Prostate gland (tissue), 2 donors: ENCODE measurements around the gene GK. TPM values are rescaled to one million over a fixed set of nuclear protein-coding genes. Genes with fewer than 3 reads are reported as not detected.

Source experiments
- DNase-seq: peaks from one replicate; pipeline ENCODE4 v3.0.0-alpha.2; 2019; ENCODE audit warnings: low spot score
- H3K27ac ChIP-seq, 2 donors: fragments of 200-600 bp; sonication (generic); 2 replicates each; pipeline ENCODE4 v1.5.1; 2017 to 2019
- H3K27me3 ChIP-seq: fragments of 200-600 bp; sonication (generic); replicated peaks from 2 replicates; pipeline ENCODE4 v1.5.1; 2019; ENCODE audit not compliant: insufficient read depth
- H3K36me3 ChIP-seq, 2 donors: fragments of 200-600 bp; sonication (generic); 1 replicate in 1 of 2; 2 replicates in 1 of 2; pipeline versions ENCODE4 v1.5.1 to v1.8.1; 2017 to 2019
- H3K4me1 ChIP-seq: fragments of 200-600 bp; sonication (generic); replicated peaks from 2 replicates; pipeline ENCODE4 v1.5.1; 2019
- H3K4me3 ChIP-seq, 2 donors: fragments of 200-600 bp; sonication (generic); 2 replicates each; pipeline ENCODE4 v1.5.1; 2017 to 2019
- H3K9me3 ChIP-seq: fragments of 200-600 bp; sonication (generic); 2 replicates; pipeline ENCODE4 v1.5.1; 2017
- CTCF ChIP-seq, 4 experiments: fragments of 200-600 bp in 2 of 4; fragments of 450-650 bp in 2 of 4; sonication (generic) in 2 of 4; IDR thresholded peaks; 1 replicate in 3 of 4; 2 replicates in 1 of 4; pipeline ENCODE4 v1.5.1; 2016 to 2019; ENCODE audit warnings: antibody characterized with exemption in 4 of 4, mild to moderate bottlenecking in 2 of 4, moderate library complexity in 2 of 4
- POLR2A ChIP-seq: fragments of 450-650 bp; IDR thresholded peaks from one replicate; pipeline ENCODE4 v1.6.1; 2016; ENCODE audit warnings: antibody characterized with exemption, mild to moderate bottlenecking
- POLR2AphosphoS5 ChIP-seq: sonication (generic); formaldehyde crosslinking; IDR thresholded peaks from one replicate; pipeline ENCODE4 v1.6.1; 2017; ENCODE audit warnings: antibody characterized with exemption
- WGBS: methylation state at CpG from one replicate; pipeline ENCODE4 v1.1.5; 2018; 5-methylcytosine and 5-hydroxymethylcytosine counted together
- intact Hi-C: fragments of 100-400 bp; cut with DNase I; formaldehyde crosslinking; loops from one replicate; pipeline ENCODE4 v1.14.2; 2022
- total RNA-seq, 2 donors: library from RNA; depleted of rRNA; stranded (reverse); fragments of >200 nt; gene quantifications; one replicate each; pipeline ENCODE4 v1.1.0, GENCODE V29; 2016

Gene GK
- total RNA-seq, result 1 to 10 TPM; 3.0 to 7.4 TPM

GRCh38 chrX:30653415-30654131 lies at the start of gene GK:
TSS of gene GK (plus strand) at chrX:30653423. CDS start at chrX:30653538, 115 bp downstream.
- peak; percentile 4 for DNase-seq
- H3K9me3 ChIP-seq, result no peaks in the 10 kb centered on the region
- no peaks in the 10 kb centered on the region for H3K27me3 ChIP-seq
- no peaks in the 10 kb centered on the region for H3K36me3 ChIP-seq
- H3K4me3 ChIP-seq, result peak within 1 kb of the TSS; percentile 44 to 46
- WGBS, result 1% methylated on average over 37 of the region's 53 CpGs
- peak within 1 kb of the TSS; percentile 61 to 69 for H3K27ac ChIP-seq
- TF ChIP-seq POLR2A (peak; percentile 16), CTCF (IDR thresholded peaks at IDR 0.05) (no peak), POLR2AphosphoS5 (no peak)
- no peaks in the 10 kb centered on the region for H3K4me1 ChIP-seq
- intact Hi-C loops, result loop anchor here (5.0 kb wide), 1 partner anchor 234 kb away; the partner anchor contains the start of gene TAB3

GRCh38 chrX:30607155-30607554 lies 46.1 kb upstream of the GK start:
- DNase-seq, result no peak
- WGBS, result 33% methylated on average over 1 of the region's 1 CpG
- intact Hi-C loops, result no loop called here

DNA sequence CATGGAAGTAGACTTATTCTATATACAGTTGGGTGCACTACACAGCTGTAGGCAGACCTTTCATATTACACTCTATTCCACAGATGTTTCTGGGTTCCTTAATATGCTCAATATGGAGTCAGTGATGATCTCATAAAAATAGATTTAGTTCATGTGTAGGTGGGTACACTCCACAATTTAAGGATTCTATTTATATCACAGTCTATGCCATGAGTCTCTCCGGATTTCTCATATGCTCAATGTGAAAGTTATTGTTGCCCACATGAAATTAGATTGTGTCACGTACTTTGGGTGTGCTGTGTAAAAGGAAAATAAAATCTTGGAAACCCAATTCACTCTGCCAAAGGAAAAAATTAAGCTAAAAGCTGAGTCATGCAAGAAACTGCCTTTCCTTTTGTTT lies 43.2 kb upstream of the GK start:
- WGBS, result 73% methylated on average over 2 of the region's 2 CpGs
- Histone ChIP-seq H3K27ac (no peak overlapping the region), H3K27me3 (no peaks in the 10 kb centered on the region), H3K9me3 (no peaks in the 10 kb centered on the region), H3K36me3 (no peaks in the 10 kb centered on the region), H3K4me1 (no peaks in the 10 kb centered on the region), H3K4me3 (no peak overlapping the region)
- TF ChIP-seq POLR2AphosphoS5 (no peak), POLR2A (no peak), CTCF (IDR thresholded peaks at IDR 0.05) (no peak)
- DNase-seq, result no peak
- intact Hi-C loops, result no loop called here

More at GRCh38 chrX:30607155-30607554, 46.1 kb upstream of the GK start:
- H3K4me1 ChIP-seq, result no peaks in the 10 kb centered on the region
- H3K27me3 ChIP-seq, result no peaks in the 10 kb centered on the region
- H3K4me3 ChIP-seq, result no peak overlapping the region
- no peak overlapping the region for H3K27ac ChIP-seq
- H3K9me3 ChIP-seq, result no peaks in the 10 kb centered on the region
- no peak for TF ChIP-seq POLR2A
- no peak for TF ChIP-seq CTCF (IDR thresholded peaks at IDR 0.05)
- no peak for TF ChIP-seq POLR2AphosphoS5
- H3K36me3 ChIP-seq, result no peaks in the 10 kb centered on the region

DNA sequence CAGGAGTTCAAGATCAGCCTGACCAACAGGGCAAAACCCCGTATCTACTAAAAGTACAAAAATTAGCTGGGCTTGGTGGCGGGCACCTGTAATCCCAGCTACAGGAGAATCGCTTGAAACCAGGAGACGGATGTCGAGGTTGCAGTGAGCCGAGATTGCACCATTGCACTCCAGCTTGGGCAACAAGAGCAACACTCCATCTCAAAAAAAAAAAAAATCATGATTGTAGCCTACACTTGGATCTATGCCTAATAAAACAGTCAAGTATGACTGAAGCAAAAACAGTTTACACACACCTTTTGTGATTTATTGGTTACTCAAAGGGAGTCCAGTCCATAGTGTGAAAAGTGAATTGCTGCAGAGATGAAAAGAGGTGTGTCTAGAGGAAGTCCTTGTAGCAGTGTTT lies 41.0 kb upstream of the GK start:
- H3K27ac ChIP-seq, result no peak overlapping the region
- intact Hi-C loops, result no loop called here
- DNase-seq, result no peak
- H3K4me3 ChIP-seq, result no peak overlapping the region
- WGBS, result 93% methylated on average over 6 of the region's 6 CpGs
- H3K9me3 ChIP-seq, result no peaks in the 10 kb centered on the region
- no peaks in the 10 kb centered on the region for H3K4me1 ChIP-seq
- H3K27me3 ChIP-seq, result no peaks in the 10 kb centered on the region
- TF ChIP-seq POLR2A (no peak), POLR2AphosphoS5 (no peak), CTCF (IDR thresholded peaks at IDR 0.05) (no peak)
- H3K36me3 ChIP-seq, result no peaks in the 10 kb centered on the region

DNA sequence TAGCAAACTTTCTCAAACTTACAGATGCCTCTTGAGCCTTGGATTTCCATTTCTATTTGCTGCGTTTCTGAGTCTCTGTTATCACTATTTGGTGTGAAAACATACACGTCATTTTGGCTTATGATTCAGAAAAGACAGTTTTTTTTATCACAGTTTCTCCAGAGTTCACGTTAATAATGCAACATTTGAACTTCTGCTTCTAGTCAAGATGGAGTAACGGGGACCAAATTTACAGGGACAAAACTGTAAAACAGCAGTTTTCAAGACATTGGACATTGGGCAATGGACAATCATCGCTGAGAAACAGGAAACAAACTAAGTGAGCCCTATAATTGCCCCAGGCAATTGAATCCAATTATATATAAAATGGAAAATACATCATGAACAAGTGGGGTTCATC lies 39.5 kb upstream of the GK start:
- Histone ChIP-seq H3K36me3 (no peaks in the 10 kb centered on the region), H3K4me3 (no peak overlapping the region), H3K27ac (no peak overlapping the region), H3K9me3 (no peaks in the 10 kb centered on the region), H3K27me3 (no peaks in the 10 kb centered on the region), H3K4me1 (no peaks in the 10 kb centered on the region)
- intact Hi-C loops, result no loop called here
- TF ChIP-seq POLR2A (no peak), POLR2AphosphoS5 (no peak)
- 81% methylated on average over 5 of the region's 5 CpGs for WGBS
- no peak for DNase-seq
